NCI-H1436 (cell line): Measurements from ENCODE around the gene PTTG1IP.

Experiments used
- DNase-seq: peaks from one replicate; lab custom pipeline; 2025; lab: John Stamatoyannopoulos, UW

The PTTG1IP gene

GRCh38 chr21:44862869-44863685 lies 10.4 kb downstream of the PTTG1IP start:
- DNase-seq, result no peak

GRCh38 chr21:44858791-44859190 lies 14.7 kb downstream of the PTTG1IP start:
- DNase-seq, result no peak

- DNase-seq, result no peak
Observed at GRCh38 chr21:44858291-44858690, 15.2 kb downstream of the PTTG1IP start.

GRCh38 chr21:44857127-44857892 lies 16.2 kb downstream of the PTTG1IP start:
- DNase-seq, result no peak

GRCh38 chr21:44856131-44856530 lies 17.4 kb downstream of the PTTG1IP start:
- no peak for DNase-seq

- DNase-seq, result no peak
Observed at GRCh38 chr21:44855572-44855971, 17.9 kb downstream of the PTTG1IP start.

- no peak for DNase-seq
Observed at GRCh38 chr21:44854664-44855446, 18.6 kb downstream of the PTTG1IP start.

GRCh38 chr21:44854391-44854663 lies 19.2 kb downstream of the PTTG1IP start:
- no peak for DNase-seq

- no peak for DNase-seq
Observed at GRCh38 chr21:44853601-44854390, 19.7 kb downstream of the PTTG1IP start.

- no peak for DNase-seq
Observed at GRCh38 chr21:44850905-44851657, 22.4 kb downstream of the PTTG1IP start.

GRCh38 chr21:44850208-44850800 lies 23.2 kb downstream of the PTTG1IP start:
- no peak for DNase-seq

- no peak for DNase-seq
Observed at GRCh38 chr21:44849616-44850130, 23.8 kb downstream of the PTTG1IP start.

GRCh38 chr21:44848821-44849521 lies 24.5 kb downstream of the PTTG1IP start:
- DNase-seq, result no peak

- no peak for DNase-seq
Observed at GRCh38 chr21:44847261-44848056, 26.0 kb downstream of the PTTG1IP start.

- no peak for DNase-seq
Observed at GRCh38 chr21:44846485-44847260, 26.8 kb downstream of the PTTG1IP start.

GRCh38 chr21:44846224-44846484 lies 27.3 kb downstream of the PTTG1IP start:
- DNase-seq, result no peak

GRCh38 chr21:44845418-44846223 lies 27.9 kb downstream of the PTTG1IP start:
- peak; percentile 49 for DNase-seq

- DNase-seq, result no peak
Observed at GRCh38 chr21:44844256-44844655, 29.2 kb downstream of the PTTG1IP start.
